ENCODE data around the gene KY.

Gene KY

DNA sequence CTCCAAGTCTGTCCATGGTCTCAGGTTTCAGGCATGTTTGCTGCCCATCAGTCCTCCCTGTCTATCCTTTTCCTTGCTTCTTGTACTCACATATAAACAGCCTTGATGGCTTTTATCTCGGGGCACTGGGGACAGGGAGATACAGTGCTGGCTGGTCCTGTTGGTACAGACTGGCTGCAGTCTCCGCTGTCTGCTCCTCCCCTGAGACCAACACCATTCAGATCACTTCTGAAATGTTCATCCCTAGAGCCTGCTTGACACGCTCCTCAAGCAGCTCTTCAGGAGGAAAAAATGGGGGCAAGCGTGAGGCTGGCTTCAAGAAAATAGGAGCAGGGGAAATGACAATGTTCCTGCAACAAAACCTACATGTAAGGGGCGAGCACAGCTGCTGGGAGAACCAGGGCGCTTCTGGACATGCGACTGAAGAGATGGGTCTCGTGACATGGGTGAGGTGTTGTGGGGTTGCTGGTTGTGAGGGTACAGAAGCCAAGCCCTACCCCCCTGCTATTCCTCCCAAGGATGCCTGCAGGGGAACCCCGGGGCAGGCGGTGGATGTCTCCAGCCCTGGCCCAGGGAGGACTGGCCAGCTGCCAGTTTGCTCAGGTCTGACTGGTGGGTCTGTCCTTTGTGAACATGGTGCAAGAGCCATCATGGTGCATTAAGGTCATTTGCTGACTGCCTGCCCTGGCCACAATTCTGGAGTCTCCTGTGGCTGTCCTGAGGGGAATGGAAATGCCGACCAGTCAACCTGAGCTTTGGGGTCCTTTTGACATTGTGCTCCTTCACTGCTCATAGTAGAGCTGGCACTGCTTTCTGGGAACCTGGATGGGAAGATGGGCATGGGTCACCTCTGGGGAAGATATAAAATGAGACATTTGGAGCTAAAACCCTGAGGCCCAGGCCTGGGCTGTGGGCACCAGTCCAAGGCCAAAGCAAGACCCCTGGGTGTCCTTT lies 40.1 kb downstream of the KY start:
- H3K4me3 ChIP-seq (ENCODE audit: low read length in 2 of 2), result no peak overlapping the region
- no peak overlapping the region for H3K27ac ChIP-seq (ENCODE audit: low read depth in 2 of 2, low read length in 2 of 2)
- H3K9me3 ChIP-seq (ENCODE audit: control insufficient read depth in 2 of 2, low read length in 2 of 2), result no peaks in the 10 kb centered on the region
- no peaks in the 10 kb centered on the region for H3K27me3 ChIP-seq (ENCODE audit: control insufficient read depth in 2 of 2, insufficient read depth in 2 of 2, low read length in 2 of 2)
- H3K4me1 ChIP-seq (ENCODE audit: control insufficient read depth in 2 of 2, insufficient read depth in 2 of 2, low read length in 2 of 2), result no peaks in the 10 kb centered on the region
- H3K9ac ChIP-seq (ENCODE audit: low read depth in 1 of 2, low read length in 2 of 2), result no peak overlapping the region
- H3K36me3 ChIP-seq (ENCODE audit: control insufficient read depth in 2 of 2, insufficient read depth in 2 of 2, low read length in 2 of 2), result no peaks in the 10 kb centered on the region

DNA sequence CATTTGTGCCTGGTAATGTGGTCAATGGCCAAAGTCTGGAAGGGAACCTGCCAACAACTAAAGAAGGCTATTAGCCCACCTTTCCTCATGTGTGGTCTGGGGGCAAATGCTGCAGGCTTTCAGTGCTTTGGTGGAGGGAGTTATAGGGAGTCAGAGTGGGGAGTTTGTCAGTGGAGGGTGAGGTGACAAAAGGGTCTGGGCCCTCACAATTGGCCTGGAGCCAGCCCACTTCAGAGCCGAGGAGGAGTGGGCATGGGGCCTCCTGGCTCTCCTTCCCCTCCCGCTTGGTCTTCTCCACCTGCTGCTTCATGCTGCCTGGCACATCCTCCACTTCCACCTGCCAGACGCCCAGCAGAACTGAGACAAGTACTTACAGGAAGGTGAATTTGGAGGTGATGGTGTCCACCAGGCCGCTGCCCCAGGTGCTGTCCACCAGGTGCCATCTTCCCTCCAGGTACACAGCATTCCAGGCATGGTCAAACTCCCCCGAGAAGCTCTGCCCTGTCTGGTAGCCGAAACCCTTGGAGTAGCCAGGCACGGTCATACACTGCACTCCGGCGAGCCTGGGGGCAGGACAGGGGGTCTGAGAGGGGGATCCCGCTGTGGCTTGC lies 40.9 kb downstream of the KY start:
- no peaks in the 10 kb centered on the region for H3K36me3 ChIP-seq (ENCODE audit: control insufficient read depth in 2 of 2, insufficient read depth in 2 of 2, low read length in 2 of 2)
- H3K27me3 ChIP-seq (ENCODE audit: control insufficient read depth in 2 of 2, insufficient read depth in 2 of 2, low read length in 2 of 2), result no peaks in the 10 kb centered on the region
- H3K4me1 ChIP-seq (ENCODE audit: control insufficient read depth in 2 of 2, insufficient read depth in 2 of 2, low read length in 2 of 2), result no peaks in the 10 kb centered on the region
- no peak overlapping the region for H3K27ac ChIP-seq (ENCODE audit: low read depth in 2 of 2, low read length in 2 of 2)
- H3K4me3 ChIP-seq (ENCODE audit: low read length in 2 of 2), result no peak overlapping the region
- H3K9ac ChIP-seq (ENCODE audit: low read depth in 1 of 2, low read length in 2 of 2), result no peak overlapping the region
- H3K9me3 ChIP-seq (ENCODE audit: control insufficient read depth in 2 of 2, low read length in 2 of 2), result no peaks in the 10 kb centered on the region

DNA sequence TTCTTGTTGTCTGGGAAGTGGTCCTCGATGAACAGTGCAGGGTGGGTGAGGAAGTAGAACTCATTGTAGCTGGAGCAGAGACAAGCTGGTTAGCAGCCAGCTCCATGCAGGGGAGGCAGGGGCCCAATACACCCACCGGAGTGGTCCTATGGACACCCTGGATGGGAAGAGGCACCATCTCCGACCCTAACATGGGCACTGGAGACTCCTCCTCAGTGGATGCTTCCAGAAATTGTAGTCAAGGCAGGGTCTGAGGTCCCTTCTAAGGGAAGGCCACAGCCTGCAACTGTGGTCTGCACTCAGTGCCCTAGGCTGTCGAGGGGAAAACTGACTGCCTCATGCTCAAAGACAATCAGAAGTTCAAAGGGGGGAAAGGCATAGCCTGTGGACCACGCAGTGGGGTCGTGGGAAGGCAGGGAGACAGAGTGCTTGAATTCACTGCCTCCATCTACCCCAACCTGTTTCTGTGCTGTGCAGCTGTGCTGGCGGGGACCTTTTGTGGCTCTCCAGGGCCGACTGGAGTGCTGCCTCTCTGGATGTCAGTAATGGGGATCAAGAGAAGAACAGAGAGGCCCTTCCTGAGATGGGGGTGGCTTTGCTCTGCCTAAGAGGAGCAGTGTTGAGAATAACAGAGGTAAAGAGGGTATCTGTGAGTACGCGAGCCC lies 41.9 kb downstream of the KY start:
- Histone ChIP-seq H3K27ac (ENCODE audit: low read depth in 2 of 2, low read length in 2 of 2) (no peak overlapping the region), H3K27me3 (ENCODE audit: control insufficient read depth in 2 of 2, insufficient read depth in 2 of 2, low read length in 2 of 2) (no peaks in the 10 kb centered on the region), H3K9me3 (ENCODE audit: control insufficient read depth in 2 of 2, low read length in 2 of 2) (no peaks in the 10 kb centered on the region), H3K4me3 (ENCODE audit: low read length in 2 of 2) (no peak overlapping the region), H3K9ac (ENCODE audit: low read depth in 1 of 2, low read length in 2 of 2) (no peak overlapping the region), H3K4me1 (ENCODE audit: control insufficient read depth in 2 of 2, insufficient read depth in 2 of 2, low read length in 2 of 2) (no peaks in the 10 kb centered on the region), H3K36me3 (ENCODE audit: control insufficient read depth in 2 of 2, insufficient read depth in 2 of 2, low read length in 2 of 2) (no peaks in the 10 kb centered on the region)

DNA sequence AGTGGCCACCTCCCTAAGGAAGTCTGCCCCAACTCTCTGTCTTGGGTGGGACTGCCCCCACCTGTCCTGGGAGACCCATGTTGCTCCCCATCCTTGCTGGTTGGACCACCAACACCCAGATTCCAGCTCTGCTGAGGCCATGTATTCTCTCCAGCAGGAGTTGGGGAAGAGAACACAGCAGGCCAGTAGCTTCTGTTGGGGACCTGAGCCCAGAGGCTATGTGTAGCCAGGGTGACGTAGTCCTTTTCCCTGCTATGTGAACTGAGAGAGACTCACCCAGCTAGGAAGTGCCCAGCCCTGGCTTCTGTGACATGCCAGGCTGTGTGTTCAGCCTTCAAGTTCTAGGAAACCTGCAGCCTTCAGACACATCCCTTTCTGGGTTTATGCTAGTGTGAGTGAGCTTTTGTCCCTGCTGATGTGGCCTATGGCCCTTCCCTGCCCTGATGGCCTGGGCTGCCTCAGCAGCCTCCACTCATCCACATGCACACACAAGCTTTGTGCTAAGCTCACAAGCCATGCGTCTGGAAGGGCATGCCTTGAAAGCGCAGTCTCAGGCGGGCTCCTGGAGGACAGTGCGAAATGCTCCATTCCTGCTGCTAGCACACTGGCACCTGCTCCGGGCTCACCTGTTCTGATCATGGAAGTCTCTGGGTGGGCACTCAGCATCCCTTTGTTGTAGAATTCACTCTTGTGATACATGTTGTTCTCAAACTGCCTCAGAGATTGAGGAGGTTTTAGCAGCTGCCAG lies 42.6 kb downstream of the KY start:
- Histone ChIP-seq H3K4me3 (ENCODE audit: low read length in 2 of 2) (no peak overlapping the region), H3K4me1 (ENCODE audit: control insufficient read depth in 2 of 2, insufficient read depth in 2 of 2, low read length in 2 of 2) (no peaks in the 10 kb centered on the region), H3K27ac (ENCODE audit: low read depth in 2 of 2, low read length in 2 of 2) (no peak overlapping the region), H3K9ac (ENCODE audit: low read depth in 1 of 2, low read length in 2 of 2) (no peak overlapping the region), H3K36me3 (ENCODE audit: control insufficient read depth in 2 of 2, insufficient read depth in 2 of 2, low read length in 2 of 2) (no peaks in the 10 kb centered on the region), H3K27me3 (ENCODE audit: control insufficient read depth in 2 of 2, insufficient read depth in 2 of 2, low read length in 2 of 2) (no peaks in the 10 kb centered on the region), H3K9me3 (ENCODE audit: control insufficient read depth in 2 of 2, low read length in 2 of 2) (no peaks in the 10 kb centered on the region)

DNA sequence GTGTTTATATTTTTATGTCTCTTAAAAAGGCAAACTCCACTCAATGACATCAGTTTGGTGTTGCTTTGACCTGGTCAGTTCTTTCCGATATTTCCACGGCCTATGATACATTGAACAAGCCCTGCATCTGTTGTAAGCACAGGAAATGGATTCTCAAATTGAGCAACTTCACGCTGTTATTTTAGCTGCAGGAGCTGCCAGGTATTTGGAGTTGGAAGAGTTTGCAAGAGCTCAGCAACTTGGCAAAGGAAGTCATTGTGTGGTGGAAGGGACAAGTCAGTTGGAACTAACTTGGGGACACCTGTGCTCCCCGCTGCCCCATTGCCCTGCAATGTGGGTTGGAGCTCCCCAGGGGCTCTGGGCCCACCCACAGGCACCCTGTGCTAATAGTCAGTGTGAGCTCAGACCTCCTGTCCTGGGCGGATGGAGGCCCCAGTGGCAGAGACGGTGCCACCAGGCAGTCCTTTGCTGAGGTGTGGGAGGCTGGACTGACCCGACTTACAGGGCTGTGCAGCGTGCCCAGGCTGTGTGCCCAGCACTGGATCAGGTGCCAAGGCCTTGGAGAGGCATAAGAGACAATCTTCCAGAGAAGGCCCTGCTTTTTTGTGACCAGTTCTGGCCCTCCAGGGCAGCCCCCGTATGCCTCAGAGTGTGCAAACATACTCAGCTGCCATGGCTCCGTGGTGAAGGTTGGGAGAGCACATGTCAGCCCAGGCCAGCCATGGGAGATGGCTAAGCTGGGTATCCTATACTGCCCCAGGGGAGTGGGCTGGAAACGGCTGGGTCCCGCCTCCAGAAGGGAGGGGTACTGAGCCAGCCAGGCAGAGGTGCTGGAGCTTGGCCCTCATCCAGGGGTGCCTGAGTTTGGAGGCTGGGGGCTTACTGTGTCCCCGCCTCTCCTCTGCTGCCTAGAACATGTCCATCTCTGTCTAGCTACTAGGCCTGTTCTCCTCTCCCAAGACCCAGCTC lies 43.5 kb downstream of the KY start:
- H3K27ac ChIP-seq (ENCODE audit: low read depth in 2 of 2, low read length in 2 of 2), result no peak overlapping the region
- no peaks in the 10 kb centered on the region for H3K36me3 ChIP-seq (ENCODE audit: control insufficient read depth in 2 of 2, insufficient read depth in 2 of 2, low read length in 2 of 2)
- no peaks in the 10 kb centered on the region for H3K27me3 ChIP-seq (ENCODE audit: control insufficient read depth in 2 of 2, insufficient read depth in 2 of 2, low read length in 2 of 2)
- no peaks in the 10 kb centered on the region for H3K9me3 ChIP-seq (ENCODE audit: control insufficient read depth in 2 of 2, low read length in 2 of 2)
- H3K4me1 ChIP-seq (ENCODE audit: control insufficient read depth in 2 of 2, insufficient read depth in 2 of 2, low read length in 2 of 2), result no peaks in the 10 kb centered on the region
- no peak overlapping the region for H3K4me3 ChIP-seq (ENCODE audit: low read length in 2 of 2)
- H3K9ac ChIP-seq (ENCODE audit: low read depth in 1 of 2, low read length in 2 of 2), result no peak overlapping the region

DNA sequence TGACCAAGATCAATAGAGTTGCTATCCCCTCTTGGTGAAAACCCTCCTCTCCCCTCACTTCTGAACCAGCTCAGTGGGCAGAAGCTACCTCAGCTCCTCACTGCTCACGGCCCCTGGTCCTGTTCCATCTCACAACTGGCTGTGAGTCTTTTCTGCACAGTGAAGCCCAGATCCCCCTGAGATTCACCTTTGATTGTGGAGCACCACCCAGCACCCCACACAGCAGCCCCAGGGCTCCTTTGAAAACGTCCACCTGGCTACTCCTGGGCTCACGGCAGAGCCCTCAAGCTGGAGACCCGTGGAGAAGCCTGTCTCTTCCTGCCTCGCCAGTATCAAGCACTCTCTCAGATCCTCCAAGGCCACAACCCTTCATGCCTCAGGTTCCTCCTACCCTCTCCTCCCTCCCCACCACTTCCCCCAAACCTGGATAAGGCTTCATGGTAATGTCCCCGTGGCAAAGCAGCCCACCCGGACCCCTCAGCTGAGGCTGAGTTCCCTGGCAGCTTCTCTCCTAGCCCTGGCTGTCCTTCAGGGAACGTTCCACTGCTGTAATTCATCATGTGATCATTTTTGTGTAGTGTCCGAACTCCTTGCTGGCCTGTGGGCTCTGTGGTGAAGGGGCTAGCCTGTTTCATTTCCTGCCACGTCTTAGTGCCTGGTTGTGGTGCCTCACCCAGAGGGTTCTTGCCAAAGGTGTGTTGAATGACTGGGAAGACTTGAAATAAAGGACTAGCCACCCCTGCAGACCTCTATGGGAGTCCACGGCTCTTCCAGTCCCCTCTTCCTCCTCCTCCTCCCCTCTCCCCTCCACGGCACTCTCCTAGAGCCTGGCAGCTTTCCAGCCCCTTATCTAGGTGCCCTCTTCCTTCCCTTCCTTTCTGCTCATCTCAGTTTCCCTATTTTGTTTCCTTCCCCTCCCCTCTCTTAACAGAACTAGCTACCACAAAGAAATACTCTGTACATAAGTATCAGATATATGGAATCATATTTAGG lies 44.5 kb downstream of the KY start:
- no peak overlapping the region for H3K9ac ChIP-seq (ENCODE audit: low read depth in 1 of 2, low read length in 2 of 2)
- peak overlapping the region in 1 of 2 donors; percentile 4 for H3K27ac ChIP-seq (ENCODE audit: low read depth in 2 of 2, low read length in 2 of 2)
- H3K9me3 ChIP-seq (ENCODE audit: control insufficient read depth in 2 of 2, low read length in 2 of 2), result no peaks in the 10 kb centered on the region
- H3K4me1 ChIP-seq (ENCODE audit: control insufficient read depth in 2 of 2, insufficient read depth in 2 of 2, low read length in 2 of 2), result no peaks in the 10 kb centered on the region
- no peaks in the 10 kb centered on the region for H3K36me3 ChIP-seq (ENCODE audit: control insufficient read depth in 2 of 2, insufficient read depth in 2 of 2, low read length in 2 of 2)
- H3K27me3 ChIP-seq (ENCODE audit: control insufficient read depth in 2 of 2, insufficient read depth in 2 of 2, low read length in 2 of 2), result no peaks in the 10 kb centered on the region
- H3K4me3 ChIP-seq (ENCODE audit: low read length in 2 of 2), result no peak overlapping the region

DNA sequence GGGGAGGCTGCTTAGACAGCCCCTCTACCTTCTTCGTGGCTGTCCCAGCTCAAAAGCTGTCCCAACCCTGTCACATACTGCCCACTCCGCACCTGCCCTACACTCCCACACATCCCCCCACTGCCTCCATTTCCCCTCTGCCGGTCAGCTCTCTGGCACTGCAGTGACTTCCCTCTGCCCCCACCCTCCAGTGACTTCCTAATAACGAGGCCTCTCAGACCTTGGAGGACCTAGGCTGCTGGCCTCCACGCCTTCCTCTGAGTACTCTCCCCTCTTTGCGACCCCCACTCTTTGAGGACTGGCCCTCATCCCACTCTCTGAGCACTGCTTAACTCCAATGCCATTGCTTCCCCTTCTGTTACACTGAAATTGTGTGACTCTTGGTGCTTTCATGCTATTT lies 45.3 kb downstream of the KY start:
- H3K36me3 ChIP-seq (ENCODE audit: control insufficient read depth in 2 of 2, insufficient read depth in 2 of 2, low read length in 2 of 2), result no peaks in the 10 kb centered on the region
- H3K9ac ChIP-seq (ENCODE audit: low read depth in 1 of 2, low read length in 2 of 2), result no peak overlapping the region
- H3K9me3 ChIP-seq (ENCODE audit: control insufficient read depth in 2 of 2, low read length in 2 of 2), result no peaks in the 10 kb centered on the region
- H3K4me1 ChIP-seq (ENCODE audit: control insufficient read depth in 2 of 2, insufficient read depth in 2 of 2, low read length in 2 of 2), result peaks cover 0 to 2% of the 10 kb centered on the region in 2 donors
- H3K27ac ChIP-seq (ENCODE audit: low read depth in 2 of 2, low read length in 2 of 2), result no peak overlapping the region
- peaks cover under 1 to 2% of the 10 kb centered on the region in 2 donors for H3K27me3 ChIP-seq (ENCODE audit: control insufficient read depth in 2 of 2, insufficient read depth in 2 of 2, low read length in 2 of 2)
- H3K4me3 ChIP-seq (ENCODE audit: low read length in 2 of 2), result no peak overlapping the region

DNA sequence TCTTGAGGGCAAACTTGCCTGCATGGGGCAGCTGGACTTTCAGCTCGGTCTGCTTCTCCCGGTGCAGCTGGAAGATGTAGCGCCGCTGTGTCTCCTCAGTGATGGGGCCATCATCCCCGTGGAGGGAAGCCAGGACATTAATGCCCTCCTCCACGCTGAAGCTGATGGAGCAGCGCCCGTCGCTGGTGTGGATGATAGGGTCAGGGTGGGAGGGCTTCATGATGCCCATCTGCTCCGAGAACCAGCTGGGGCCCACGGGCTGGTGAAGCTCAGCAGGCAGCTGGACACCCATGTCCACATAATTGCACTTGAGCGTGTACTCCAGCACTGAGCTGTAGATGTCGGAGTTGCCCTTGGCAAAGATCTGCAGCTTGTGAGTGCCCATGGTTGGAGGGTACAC lies 46.9 kb downstream of the KY start:
- no peaks in the 10 kb centered on the region for H3K9me3 ChIP-seq (ENCODE audit: control insufficient read depth in 2 of 2, low read length in 2 of 2)
- H3K4me1 ChIP-seq (ENCODE audit: control insufficient read depth in 2 of 2, insufficient read depth in 2 of 2, low read length in 2 of 2), result peaks cover 0 to 3% of the 10 kb centered on the region in 2 donors
- H3K4me3 ChIP-seq (ENCODE audit: low read length in 2 of 2), result no peak overlapping the region
- peaks cover 3 to 5% of the 10 kb centered on the region in 2 donors for H3K27me3 ChIP-seq (ENCODE audit: control insufficient read depth in 2 of 2, insufficient read depth in 2 of 2, low read length in 2 of 2)
- H3K27ac ChIP-seq (ENCODE audit: low read depth in 2 of 2, low read length in 2 of 2), result no peak overlapping the region
- no peaks in the 10 kb centered on the region for H3K36me3 ChIP-seq (ENCODE audit: control insufficient read depth in 2 of 2, insufficient read depth in 2 of 2, low read length in 2 of 2)
- no peak overlapping the region for H3K9ac ChIP-seq (ENCODE audit: low read depth in 1 of 2, low read length in 2 of 2)
